GM12878 (cell line): ENCODE measurements around the gene CHEK1. TPM values are rescaled to one million over a fixed set of nuclear protein-coding genes. Genes with fewer than 3 reads are reported as not detected.

Experiments
- ATAC-seq: fragments of 200-7000 bp; cut with Tn5 transposase; 3 replicates; pipeline ENCODE4 v1.9.1; 2020; ENCODE audit warnings: mild to moderate bottlenecking, moderate library complexity
- BruUV-seq: library from RNA; stranded (reverse); fragments of 400-500 nt; replicated peaks from 2 replicates; lab custom pipeline; 2021; lab: Mats Ljungman, UMichigan
- CTCF ChIA-PET: fragments of 300-600 bp; sonication (Branson Sonifier 250); formaldehyde crosslinking; extraction: SDS; loops from one replicate; lab custom pipeline; 2021; ENCODE audit warnings: inconsistent platforms; lab: Yijun Ruan, JAX
- POLR2A ChIA-PET: fragments of 350-600 bp; formaldehyde crosslinking; extraction: SDS; loops from one replicate; lab custom pipeline; 2021; ENCODE audit warnings: inconsistent platforms; lab: Charles Lee
- RAD21 ChIA-PET: fragments of 300-600 bp; sonication (Branson Sonifier 250); formaldehyde crosslinking; loops from one replicate; lab custom pipeline; 2023; ENCODE audit warnings: antibody characterized with exemption; ENCODE audit not compliant: unreplicated experiment; lab: Charles Lee
- SMC1A ChIA-PET: fragments of 300-600 bp; sonication (Branson Sonifier 250); formaldehyde crosslinking; loops from one replicate; lab custom pipeline; 2023; ENCODE audit not compliant: unreplicated experiment, uncharacterized antibody; lab: Charles Lee
- DNase-seq: peaks from one replicate; pipeline ENCODE4 v3.0.0-alpha.2; 2011; ENCODE audit warnings: low read depth, low spot score
- FAIRE-seq: peaks from 3 replicates; lab custom pipeline; 2011; peaks lifted over from hg19 to GRCh38; lab: Jason Lieb, UNC
- H2AFZ ChIP-seq: 2 replicates; pipeline ENCODE4 v1.6.0; 2011; ENCODE audit warnings: low read depth, low read length, control low read depth; ENCODE audit not compliant: control insufficient read depth
- H3K27ac ChIP-seq: 2 replicates; pipeline ENCODE4 v1.5.1; 2011; ENCODE audit warnings: control low read depth; ENCODE audit not compliant: control insufficient read depth, insufficient read depth
- H3K27me3 ChIP-seq, 2 experiments: replicated peaks in 1 of 2; 2 replicates each; pipeline versions ENCODE4 v1.6.0 to v1.6.1; 2011; ENCODE audit warnings: low read length in 1 of 2; ENCODE audit not compliant: control insufficient read depth in 2 of 2, insufficient read depth in 2 of 2
- H3K36me3 ChIP-seq, 2 experiments: 2 replicates each; pipeline ENCODE4 v1.5.1; 2011; ENCODE audit warnings: low read length in 1 of 2; ENCODE audit not compliant: control insufficient read depth in 2 of 2, insufficient read depth in 2 of 2
- H3K4me1 ChIP-seq: 2 replicates; pipeline ENCODE4 v1.6.1; 2011; ENCODE audit warnings: mild to moderate bottlenecking, low read length, moderate library complexity, mixed read lengths; ENCODE audit not compliant: control insufficient read depth, insufficient read depth
- H3K4me2 ChIP-seq: 2 replicates; pipeline ENCODE4 v1.6.0; 2011; ENCODE audit warnings: control low read depth; ENCODE audit not compliant: control insufficient read depth, insufficient read depth
- H3K4me3 ChIP-seq: fragments of 200-600 bp; sonication (generic); 2 replicates; pipeline ENCODE4 v1.5.1; 2016
- H3K79me2 ChIP-seq: 2 replicates; pipeline ENCODE4 v1.6.0; 2011; ENCODE audit warnings: low read length; ENCODE audit not compliant: control insufficient read depth, insufficient read depth
- H3K9ac ChIP-seq: 2 replicates; pipeline ENCODE4 v1.8.0; 2011; ENCODE audit warnings: low read length, control low read depth, mixed read lengths; ENCODE audit not compliant: control insufficient read depth, insufficient read depth
- H3K9me3 ChIP-seq: replicated peaks from 3 replicates; pipeline ENCODE4 v1.5.1; 2011; ENCODE audit warnings: mild to moderate bottlenecking, low read length; ENCODE audit not compliant: control insufficient read depth, insufficient read depth
- H4K20me1 ChIP-seq: 2 replicates; pipeline ENCODE4 v1.6.0; 2011; ENCODE audit not compliant: control insufficient read depth, insufficient read depth
- MEF2A ChIP-seq: IDR thresholded peaks from 2 replicates; pipeline ENCODE4 v1.6.1; 2011; ENCODE audit warnings: low read depth, mild to moderate bottlenecking, low read length, moderate library complexity; ENCODE audit not compliant: insufficient read depth
- WGBS: methylation state at CpG from one replicate; pipeline ENCODE4 v1.1.6; 2016; ENCODE audit warnings: low lambda C conversion rate; ENCODE audit not compliant: insufficient replicate concordance, insufficient coverage; ENCODE audit errors: missing lambda C conversion rate; 5-methylcytosine and 5-hydroxymethylcytosine counted together
- in situ Hi-C: fragments of 300-500 bp; cut with MboI; formaldehyde crosslinking; loops from 9 replicates; pipeline ENCODE4 v1.14.3; 2018; ENCODE audit warnings: mixed read lengths
- intact Hi-C: fragments of 100-400 bp; cut with micrococcal nuclease; formaldehyde crosslinking; loops from one replicate; pipeline ENCODE4 v1.14.2; 2022; ENCODE audit not compliant: unreplicated experiment
- polyA plus RNA-seq, 11 experiments: library from polyadenylated mRNA; depleted of rRNA in 4 of 11; unstranded in 6 of 11; stranded (reverse) in 5 of 11; fragments of >200 nt; fragmentation: Nextera tagmentation in 4 of 11; fragmentation: Illumina TruSeq in 1 of 11; extraction: Ambion mirVana in 4 of 11; extraction: Trizol in 1 of 11; gene quantifications; 1 replicate in 1 of 11; 2 replicates in 10 of 11; pipeline versions ENCODE4 v1.2.1 to v1.2.3, GENCODE V29; 2011 to 2016; ENCODE audit warnings: inconsistent platforms in 2 of 11, missing spikeins in 2 of 11, low read depth in 1 of 11
- total RNA-seq, 4 experiments: library from RNA; depleted of rRNA in 3 of 4; stranded (reverse); fragments of >200 nt in 3 of 4; fragmentation: Illumina TruSeq in 1 of 4; extraction: Trizol in 1 of 4; gene quantifications; 2 replicates each; pipeline versions ENCODE4 v1.2.1 to v1.2.3, GENCODE V29; 2013 to 2021
- TF ChIP-seq, protein P1 (sequence below): fragments of 450-650 bp; IDR thresholded peaks from 2 replicates; pipeline ENCODE4 v1.6.1; 2016; ENCODE audit warnings: mild to moderate bottlenecking, moderate library complexity, borderline replicate concordance

CHEK1 gene
- total and polyA plus RNA-seq, 10 of the 15 experiments (the other 5 are each of a cell fraction or from before 2014, with no cell fraction given): 42.1 to 72.9 (median 65.6) TPM

GRCh38 chr11:125689274-125689859 lies 64.4 kb downstream of the CHEK1 start:
- RAD21 ChIA-PET: no interaction called here
- DNase-seq (no peak), ATAC-seq (no peak), FAIRE-seq (no peak)
- no peaks in the 10 kb centered on the region for H3K27me3 ChIP-seq
- in situ Hi-C loops (no loop called here), intact Hi-C loops (no loop called here)
- no peak overlapping the region for H2AFZ ChIP-seq
- no peak overlapping the region for H3K27ac ChIP-seq
- BruUV-seq: no TSS peak
- H3K4me1 ChIP-seq: no peaks in the 10 kb centered on the region
- H4K20me1 ChIP-seq: no peaks in the 10 kb centered on the region
- no peak overlapping the region for H3K4me2 ChIP-seq
- no peak overlapping the region for H3K4me3 ChIP-seq
- SMC1A ChIA-PET: no interaction called here
- no peaks in the 10 kb centered on the region for H3K36me3 ChIP-seq
- no peaks in the 10 kb centered on the region for H3K79me2 ChIP-seq
- CTCF ChIA-PET: interaction anchor here (0.8 kb wide), 1 partner anchor 9 kb away, joined by 3 read pairs; the partner anchor contains the start of gene ACRV1
- 81% methylated on average over 6 of the region's 6 CpGs for WGBS
- POLR2A ChIA-PET: no interaction called here
- TF ChIP-seq, protein P1, sequence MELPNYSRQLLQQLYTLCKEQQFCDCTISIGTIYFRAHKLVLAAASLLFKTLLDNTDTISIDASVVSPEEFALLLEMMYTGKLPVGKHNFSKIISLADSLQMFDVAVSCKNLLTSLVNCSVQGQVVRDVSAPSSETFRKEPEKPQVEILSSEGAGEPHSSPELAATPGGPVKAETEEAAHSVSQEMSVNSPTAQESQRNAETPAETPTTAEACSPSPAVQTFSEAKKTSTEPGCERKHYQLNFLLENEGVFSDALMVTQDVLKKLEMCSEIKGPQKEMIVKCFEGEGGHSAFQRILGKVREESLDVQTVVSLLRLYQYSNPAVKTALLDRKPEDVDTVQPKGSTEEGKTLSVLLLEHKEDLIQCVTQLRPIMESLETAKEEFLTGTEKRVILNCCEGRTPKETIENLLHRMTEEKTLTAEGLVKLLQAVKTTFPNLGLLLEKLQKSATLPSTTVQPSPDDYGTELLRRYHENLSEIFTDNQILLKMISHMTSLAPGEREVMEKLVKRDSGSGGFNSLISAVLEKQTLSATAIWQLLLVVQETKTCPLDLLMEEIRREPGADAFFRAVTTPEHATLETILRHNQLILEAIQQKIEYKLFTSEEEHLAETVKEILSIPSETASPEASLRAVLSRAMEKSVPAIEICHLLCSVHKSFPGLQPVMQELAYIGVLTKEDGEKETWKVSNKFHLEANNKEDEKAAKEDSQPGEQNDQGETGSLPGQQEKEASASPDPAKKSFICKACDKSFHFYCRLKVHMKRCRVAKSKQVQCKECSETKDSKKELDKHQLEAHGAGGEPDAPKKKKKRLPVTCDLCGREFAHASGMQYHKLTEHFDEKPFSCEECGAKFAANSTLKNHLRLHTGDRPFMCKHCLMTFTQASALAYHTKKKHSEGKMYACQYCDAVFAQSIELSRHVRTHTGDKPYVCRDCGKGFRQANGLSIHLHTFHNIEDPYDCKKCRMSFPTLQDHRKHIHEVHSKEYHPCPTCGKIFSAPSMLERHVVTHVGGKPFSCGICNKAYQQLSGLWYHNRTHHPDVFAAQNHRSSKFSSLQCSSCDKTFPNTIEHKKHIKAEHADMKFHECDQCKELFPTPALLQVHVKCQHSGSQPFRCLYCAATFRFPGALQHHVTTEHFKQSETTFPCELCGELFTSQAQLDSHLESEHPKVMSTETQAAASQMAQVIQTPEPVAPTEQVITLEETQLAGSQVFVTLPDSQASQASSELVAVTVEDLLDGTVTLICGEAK: no peak
- no peak for TF ChIP-seq MEF2A
- no peaks in the 10 kb centered on the region for H3K9me3 ChIP-seq
- H3K9ac ChIP-seq: no peak overlapping the region
